ENCODE data around the gene WDR64.

- TF ChIP-seq CTCF (conservative IDR thresholded peaks at IDR 0.05; ENCODE audit: low read depth, low read length), result no peak
- TF ChIP-seq EZH2 (IDR thresholded peaks at IDR 0.05; ENCODE audit: low read length, unreplicated experiment), result no peak
These were observed 81.8 kb downstream of the WDR64 start for GRCh38 chr1:241733899-241734298.
